ENCODE measurements around the gene ARHGEF11. TPM values are rescaled to one million over a fixed set of nuclear protein-coding genes. Genes with fewer than 3 reads are reported as not detected.
A peak's percentile ranks its signal among the peaks of the same experiment; 100 is the strongest.

ARHGEF11 gene
- total and polyA plus RNA-seq, 9 of the 15 experiments (the other 6 are each of a cell fraction or from before 2014, with no cell fraction given), result 0.14 to 15.5 (median 9.0) TPM

DNA sequence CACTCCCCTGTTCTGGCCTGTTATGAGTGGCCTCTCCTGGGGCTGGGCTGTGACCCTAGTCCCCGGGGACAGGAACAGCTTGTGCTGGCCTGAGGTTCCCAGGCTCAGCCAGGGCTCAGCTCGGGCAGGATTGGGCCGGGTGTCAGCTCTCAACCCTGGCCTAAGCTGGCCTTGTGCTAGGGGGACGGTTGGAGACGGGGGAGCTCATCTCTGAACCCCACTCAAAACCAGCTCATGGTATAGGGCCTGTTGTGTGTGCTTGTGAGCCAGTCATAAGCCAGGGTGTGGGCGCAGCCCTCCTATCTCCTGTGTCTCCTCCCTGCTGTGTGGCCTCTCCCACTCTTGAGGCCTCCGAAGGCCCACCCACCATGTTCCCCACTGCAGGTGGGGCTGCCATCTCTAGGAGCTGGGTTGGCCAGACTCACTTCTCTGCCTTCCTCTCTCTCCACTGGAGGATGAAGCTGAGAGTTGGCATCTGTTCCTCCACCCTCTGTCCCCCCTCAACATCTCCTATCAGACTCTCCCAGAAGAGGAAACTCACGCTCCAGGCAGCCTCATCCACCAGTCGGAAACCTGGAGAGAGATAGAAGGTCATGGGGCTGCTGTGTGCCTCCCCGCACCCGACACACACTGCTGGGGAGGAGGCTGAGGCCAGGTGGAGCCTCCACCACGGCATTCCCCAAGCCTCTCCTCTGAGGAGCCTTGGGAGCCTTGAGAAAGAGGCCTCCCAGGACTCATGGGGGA is 150.7 kb downstream of the ARHGEF11 start (continued):
- TF ChIP-seq, protein P1, sequence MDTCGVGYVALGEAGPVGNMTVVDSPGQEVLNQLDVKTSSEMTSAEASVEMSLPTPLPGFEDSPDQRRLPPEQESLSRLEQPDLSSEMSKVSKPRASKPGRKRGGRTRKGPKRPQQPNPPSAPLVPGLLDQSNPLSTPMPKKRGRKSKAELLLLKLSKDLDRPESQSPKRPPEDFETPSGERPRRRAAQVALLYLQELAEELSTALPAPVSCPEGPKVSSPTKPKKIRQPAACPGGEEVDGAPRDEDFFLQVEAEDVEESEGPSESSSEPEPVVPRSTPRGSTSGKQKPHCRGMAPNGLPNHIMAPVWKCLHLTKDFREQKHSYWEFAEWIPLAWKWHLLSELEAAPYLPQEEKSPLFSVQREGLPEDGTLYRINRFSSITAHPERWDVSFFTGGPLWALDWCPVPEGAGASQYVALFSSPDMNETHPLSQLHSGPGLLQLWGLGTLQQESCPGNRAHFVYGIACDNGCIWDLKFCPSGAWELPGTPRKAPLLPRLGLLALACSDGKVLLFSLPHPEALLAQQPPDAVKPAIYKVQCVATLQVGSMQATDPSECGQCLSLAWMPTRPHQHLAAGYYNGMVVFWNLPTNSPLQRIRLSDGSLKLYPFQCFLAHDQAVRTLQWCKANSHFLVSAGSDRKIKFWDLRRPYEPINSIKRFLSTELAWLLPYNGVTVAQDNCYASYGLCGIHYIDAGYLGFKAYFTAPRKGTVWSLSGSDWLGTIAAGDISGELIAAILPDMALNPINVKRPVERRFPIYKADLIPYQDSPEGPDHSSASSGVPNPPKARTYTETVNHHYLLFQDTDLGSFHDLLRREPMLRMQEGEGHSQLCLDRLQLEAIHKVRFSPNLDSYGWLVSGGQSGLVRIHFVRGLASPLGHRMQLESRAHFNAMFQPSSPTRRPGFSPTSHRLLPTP (IDR thresholded peaks at IDR 0.05; ENCODE audit: borderline replicate concordance, extremely low read depth, insufficient read length), result no peak
- no peak for TF ChIP-seq ZNF316 (IDR thresholded peaks at IDR 0.05)
- no peak for TF ChIP-seq ZNF12 (CRISPR knock-in tag; IDR thresholded peaks at IDR 0.05)
- TF ChIP-seq RNF2 (IDR thresholded peaks at IDR 0.05), result no peak
- TF ChIP-seq MCM3 (IDR thresholded peaks at IDR 0.05), result no peak
- no peak for TF ChIP-seq NUFIP1 (IDR thresholded peaks at IDR 0.05; ENCODE audit: partially characterized antibody)
- 0 out of 2 replicates have a peak, but pooled peaks have one; percentile 70 for TF ChIP-seq CTBP1 (IDR thresholded peaks at IDR 0.05; ENCODE audit: borderline replicate concordance)
- TF ChIP-seq DPF2 (IDR thresholded peaks at IDR 0.05), result peak; percentile 73
- TF ChIP-seq, protein P2, sequence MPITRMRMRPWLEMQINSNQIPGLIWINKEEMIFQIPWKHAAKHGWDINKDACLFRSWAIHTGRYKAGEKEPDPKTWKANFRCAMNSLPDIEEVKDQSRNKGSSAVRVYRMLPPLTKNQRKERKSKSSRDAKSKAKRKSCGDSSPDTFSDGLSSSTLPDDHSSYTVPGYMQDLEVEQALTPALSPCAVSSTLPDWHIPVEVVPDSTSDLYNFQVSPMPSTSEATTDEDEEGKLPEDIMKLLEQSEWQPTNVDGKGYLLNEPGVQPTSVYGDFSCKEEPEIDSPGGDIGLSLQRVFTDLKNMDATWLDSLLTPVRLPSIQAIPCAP (CRISPR knock-in tag; IDR thresholded peaks at IDR 0.05; ENCODE audit: borderline replicate concordance), result no peak
- no peak for TF ChIP-seq JUND (IDR thresholded peaks at IDR 0.05; ENCODE audit: borderline replicate concordance, low read depth, low read length)
- no peak; the same call in 2 of the 3 replicates for TF ChIP-seq JUND (tag; IDR thresholded peaks at IDR 0.05; ENCODE audit: borderline replicate concordance, low read depth, low read length)
- TF ChIP-seq CTCFL (IDR thresholded peaks at IDR 0.05; ENCODE audit: borderline replicate concordance, insufficient read depth, low read depth, low read length, poor library complexity, severe bottlenecking), result no peak
- no peak for TF ChIP-seq ZNF140 (CRISPR knock-in tag; IDR thresholded peaks at IDR 0.05)
- no peak for TF ChIP-seq GATAD2A (IDR thresholded peaks at IDR 0.05)
- TF ChIP-seq POLR2AphosphoS5 (IDR thresholded peaks at IDR 0.05; ENCODE audit: control insufficient read depth, insufficient read depth, low read depth, low read length), result peak; percentile 69
- TF ChIP-seq PML (IDR thresholded peaks at IDR 0.05; ENCODE audit: low read length), result no peak
- TF ChIP-seq TOE1 (IDR thresholded peaks at IDR 0.05; ENCODE audit: borderline replicate concordance), result no peak
- TF ChIP-seq TOE1 (CRISPR knock-in tag; IDR thresholded peaks at IDR 0.05; ENCODE audit: borderline replicate concordance, low read depth), result no peak
- peak in 1 of 2 experiments; percentile 66; a peak in 2 of 4 replicates for TF ChIP-seq MAZ (CRISPR knock-in tag; conservative IDR thresholded peaks at IDR 0.05 in 1 of 2, IDR thresholded peaks at IDR 0.05 in 1 of 2)
- no peak for TF ChIP-seq PURB (CRISPR knock-in tag; IDR thresholded peaks at IDR 0.05; ENCODE audit: low read depth)
- TF ChIP-seq MYC (IDR thresholded peaks at IDR 0.05; ENCODE audit: low read depth, low read length), result no peak
- no peak for TF ChIP-seq MYC (CRISPR knock-in tag; IDR thresholded peaks at IDR 0.05; ENCODE audit: borderline replicate concordance, low read depth)

Measured in K562 (cell line).